Measurements from ENCODE around the gene GLI2.

Gene GLI2

GRCh38 chr2:120770176-120770575, 34.5 kb downstream of the GLI2 start:
- DNase-seq (ENCODE audit: low read depth, low spot score) = no peak
- CTCF ChIA-PET = interaction anchor here (1.2 to 4.0 kb wide), 2 partner anchors 9 to 11 kb away, joined by 3 to 26 read pairs; no protein-coding TSS in a partner anchor
- no peak overlapping the region for H3K4me3 ChIP-seq (ENCODE audit: low read depth, low read length)
- no peak for TF ChIP-seq CTCF (IDR thresholded peaks at IDR 0.05; ENCODE audit: insufficient read depth, low read length, missing control alignments)
- POLR2A ChIA-PET = interaction anchor here (2.0 kb wide), 1 partner anchor 33 kb away, joined by 8 read pairs; no protein-coding TSS in a partner anchor

GRCh38 chr2:120770641-120771040, 35.0 kb downstream of the GLI2 start:
- TF ChIP-seq CTCF (IDR thresholded peaks at IDR 0.05; ENCODE audit: insufficient read depth, low read length, missing control alignments) = no peak
- ChIA-PET CTCF (interaction anchor here (1.2 to 4.0 kb wide), 2 partner anchors 9 to 12 kb away, joined by 3 to 26 read pairs; no protein-coding TSS in a partner anchor), POLR2A (interaction anchor here (2.0 kb wide), 1 partner anchor 33 kb away, joined by 8 read pairs; no protein-coding TSS in a partner anchor)
- no peak for DNase-seq (ENCODE audit: low read depth, low spot score)
- no peak overlapping the region for H3K4me3 ChIP-seq (ENCODE audit: low read depth, low read length)

- no peak for TF ChIP-seq CTCF (IDR thresholded peaks at IDR 0.05; ENCODE audit: insufficient read depth, low read length, missing control alignments)
- H3K4me3 ChIP-seq (ENCODE audit: low read depth, low read length) = peak overlapping the region; percentile 18; the same call in 1 of the 2 replicates
- peak; percentile 71 for DNase-seq (ENCODE audit: low read depth, low spot score)
- CTCF ChIA-PET = interaction anchor here (1.2 to 4.0 kb wide), 2 partner anchors 8 to 12 kb away, joined by 3 to 26 read pairs; no protein-coding TSS in a partner anchor
- POLR2A ChIA-PET = interaction anchor here (1.2 to 2.0 kb wide), 2 partner anchors 9 to 34 kb away, joined by 3 to 8 read pairs; no protein-coding TSS in a partner anchor
These were observed 35.6 kb downstream of the GLI2 start for GRCh38 chr2:120771111-120771780.

GRCh38 chr2:120771781-120772208, 36.1 kb downstream of the GLI2 start:
- TF ChIP-seq CTCF (IDR thresholded peaks at IDR 0.05; ENCODE audit: insufficient read depth, low read length, missing control alignments) = no peak
- POLR2A ChIA-PET = interaction anchor here (1.2 kb wide), 1 partner anchor 9 kb away, joined by 3 read pairs; no protein-coding TSS in a partner anchor
- no peak for DNase-seq (ENCODE audit: low read depth, low spot score)

GRCh38 chr2:120772261-120772660, 36.6 kb downstream of the GLI2 start:
- no peak for TF ChIP-seq CTCF (IDR thresholded peaks at IDR 0.05; ENCODE audit: insufficient read depth, low read length, missing control alignments)
- CTCF ChIA-PET = interaction anchor here (0.6 kb wide), 1 partner anchor 8 kb away, joined by 3 read pairs; no protein-coding TSS in a partner anchor
- POLR2A ChIA-PET = interaction anchor here (1.2 kb wide), 1 partner anchor 8 kb away, joined by 3 read pairs; no protein-coding TSS in a partner anchor
- no peak for DNase-seq (ENCODE audit: low read depth, low spot score)
- no peak overlapping the region for H3K4me3 ChIP-seq (ENCODE audit: low read depth, low read length)

More at GRCh38 chr2:120771781-120772208, 36.1 kb downstream of the GLI2 start:
- CTCF ChIA-PET = interaction anchor here (0.6 kb wide), 1 partner anchor 8 kb away, joined by 3 read pairs; no protein-coding TSS in a partner anchor
- H3K4me3 ChIP-seq (ENCODE audit: low read depth, low read length) = peak overlapping the region; percentile 8; the same call in 1 of the 2 replicates

GRCh38 chr2:120773186-120773800, 37.6 kb downstream of the GLI2 start:
- no peak for TF ChIP-seq CTCF (IDR thresholded peaks at IDR 0.05; ENCODE audit: insufficient read depth, low read length, missing control alignments)
- CTCF ChIA-PET = interaction anchor here (1.0 to 3.1 kb wide), 2 partner anchors 16 to 77 kb away, joined by 3 to 8 read pairs; no protein-coding TSS in a partner anchor
- POLR2A ChIA-PET = no interaction called here
- no peak for DNase-seq (ENCODE audit: low read depth, low spot score)
- H3K4me3 ChIP-seq (ENCODE audit: low read depth, low read length) = no peak overlapping the region
